ENCODE measurements around the gene LARGE2.

LARGE2 gene

GRCh38 chr11:45917623-45918330 lies 4.7 kb upstream of the LARGE2 start, which contains the start of gene PEX16:
TSS of gene PEX16 (minus strand) at chr11:45917877. CDS start at chr11:45917811, 66 bp downstream.
- peaks cover 39% of the 10 kb centered on the region for H3K4me1 Mint-ChIP-seq (ENCODE audit: low read depth)
- H3K27me3 Mint-ChIP-seq, result peaks cover 5% of the 10 kb centered on the region
- H3K36me3 Mint-ChIP-seq (ENCODE audit: low read depth), result peaks cover 6% of the 10 kb centered on the region
- H3K4me3 Mint-ChIP-seq, result peak within 1 kb of the TSS; percentile 97
- H3K27ac Mint-ChIP-seq, result peak within 1 kb of the TSS; percentile 94
- H3K9me3 Mint-ChIP-seq, result no peaks in the 10 kb centered on the region

GRCh38 chr11:45918331-45918941 lies 4.0 kb upstream of the LARGE2 start:
- H3K4me3 Mint-ChIP-seq, result peak overlapping the region; percentile 97
- H3K9me3 Mint-ChIP-seq, result no peaks in the 10 kb centered on the region
- peaks cover 8% of the 10 kb centered on the region for H3K27me3 Mint-ChIP-seq
- H3K4me1 Mint-ChIP-seq (ENCODE audit: low read depth), result peaks cover 42% of the 10 kb centered on the region
- peak overlapping the region; percentile 94 for H3K27ac Mint-ChIP-seq
- H3K36me3 Mint-ChIP-seq (ENCODE audit: low read depth), result peaks cover 6% of the 10 kb centered on the region

GRCh38 chr11:45918962-45919675 lies 3.3 kb upstream of the LARGE2 start:
- peaks cover 44% of the 10 kb centered on the region for H3K4me1 Mint-ChIP-seq (ENCODE audit: low read depth)
- H3K4me3 Mint-ChIP-seq, result peak overlapping the region; percentile 97
- H3K9me3 Mint-ChIP-seq, result no peaks in the 10 kb centered on the region
- H3K36me3 Mint-ChIP-seq (ENCODE audit: low read depth), result peaks cover 6% of the 10 kb centered on the region
- no peak overlapping the region for H3K27ac Mint-ChIP-seq
- peaks cover 10% of the 10 kb centered on the region for H3K27me3 Mint-ChIP-seq

- H3K4me1 Mint-ChIP-seq (ENCODE audit: low read depth), result peaks cover 48% of the 10 kb centered on the region
- no peak overlapping the region for H3K27ac Mint-ChIP-seq
- H3K36me3 Mint-ChIP-seq (ENCODE audit: low read depth), result peaks cover 6% of the 10 kb centered on the region
- peaks cover 13% of the 10 kb centered on the region for H3K27me3 Mint-ChIP-seq
- no peaks in the 10 kb centered on the region for H3K9me3 Mint-ChIP-seq
- peak overlapping the region; percentile 20 for H3K4me3 Mint-ChIP-seq
These were observed 2.5 kb upstream of the LARGE2 start for GRCh38 chr11:45919806-45920530.

- Mint-ChIP-seq H3K27me3 (peaks cover 13% of the 10 kb centered on the region), H3K4me1 (ENCODE audit: low read depth) (peaks cover 44% of the 10 kb centered on the region), H3K4me3 (no peak overlapping the region), H3K27ac (no peak overlapping the region), H3K36me3 (ENCODE audit: low read depth) (peaks cover 6% of the 10 kb centered on the region), H3K9me3 (no peaks in the 10 kb centered on the region)
These were observed 1.7 kb upstream of the LARGE2 start for GRCh38 chr11:45920531-45921477.

GRCh38 chr11:45921561-45922424 lies 663 bp upstream of the LARGE2 start:
- Mint-ChIP-seq H3K27ac (no peak overlapping the region), H3K4me1 (ENCODE audit: low read depth) (peaks cover 34% of the 10 kb centered on the region), H3K4me3 (peak overlapping the region; percentile 55), H3K36me3 (ENCODE audit: low read depth) (no peaks in the 10 kb centered on the region), H3K9me3 (no peaks in the 10 kb centered on the region), H3K27me3 (peaks cover 13% of the 10 kb centered on the region)

- Mint-ChIP-seq H3K27me3 (peaks cover 13% of the 10 kb centered on the region), H3K36me3 (ENCODE audit: low read depth) (no peaks in the 10 kb centered on the region), H3K9me3 (no peaks in the 10 kb centered on the region), H3K27ac (no peak overlapping the region), H3K4me3 (peak overlapping the region; percentile 66), H3K4me1 (ENCODE audit: low read depth) (peaks cover 17% of the 10 kb centered on the region)
These were observed 1.8 kb downstream of the LARGE2 start for GRCh38 chr11:45924036-45924915.

GRCh38 chr11:45924927-45925326 lies 2.5 kb downstream of the LARGE2 start:
- H3K27me3 Mint-ChIP-seq, result peaks cover 13% of the 10 kb centered on the region
- H3K27ac Mint-ChIP-seq, result no peak overlapping the region
- no peaks in the 10 kb centered on the region for H3K9me3 Mint-ChIP-seq
- H3K4me3 Mint-ChIP-seq, result no peak overlapping the region
- H3K4me1 Mint-ChIP-seq (ENCODE audit: low read depth), result peaks cover 15% of the 10 kb centered on the region
- H3K36me3 Mint-ChIP-seq (ENCODE audit: low read depth), result peaks cover under 1% of the 10 kb centered on the region

- peaks cover 19% of the 10 kb centered on the region for H3K4me1 Mint-ChIP-seq (ENCODE audit: low read depth)
- H3K4me3 Mint-ChIP-seq, result no peak overlapping the region
- peaks cover 13% of the 10 kb centered on the region for H3K27me3 Mint-ChIP-seq
- no peaks in the 10 kb centered on the region for H3K9me3 Mint-ChIP-seq
- peaks cover 6% of the 10 kb centered on the region for H3K36me3 Mint-ChIP-seq (ENCODE audit: low read depth)
- H3K27ac Mint-ChIP-seq, result no peak overlapping the region
These were observed 3.1 kb downstream of the LARGE2 start for GRCh38 chr11:45925550-45925949.

GRCh38 chr11:45926001-45926401 lies 3.5 kb downstream of the LARGE2 start:
- Mint-ChIP-seq H3K27me3 (peaks cover 13% of the 10 kb centered on the region), H3K4me1 (ENCODE audit: low read depth) (peaks cover 20% of the 10 kb centered on the region), H3K4me3 (no peak overlapping the region), H3K9me3 (no peaks in the 10 kb centered on the region), H3K36me3 (ENCODE audit: low read depth) (peaks cover 6% of the 10 kb centered on the region), H3K27ac (no peak overlapping the region)

- Mint-ChIP-seq H3K27me3 (peaks cover 8% of the 10 kb centered on the region), H3K27ac (no peak overlapping the region), H3K36me3 (ENCODE audit: low read depth) (peaks cover 6% of the 10 kb centered on the region), H3K4me3 (no peak overlapping the region), H3K9me3 (no peaks in the 10 kb centered on the region), H3K4me1 (ENCODE audit: low read depth) (peaks cover 24% of the 10 kb centered on the region)
These were observed 4.3 kb downstream of the LARGE2 start for GRCh38 chr11:45926536-45927331.

GRCh38 chr11:45927332-45927683 lies 4.9 kb downstream of the LARGE2 start:
- peaks cover 8% of the 10 kb centered on the region for H3K27me3 Mint-ChIP-seq
- no peak overlapping the region for H3K27ac Mint-ChIP-seq
- H3K4me1 Mint-ChIP-seq (ENCODE audit: low read depth), result peaks cover 24% of the 10 kb centered on the region
- H3K9me3 Mint-ChIP-seq, result no peaks in the 10 kb centered on the region
- peaks cover 7% of the 10 kb centered on the region for H3K36me3 Mint-ChIP-seq (ENCODE audit: low read depth)
- H3K4me3 Mint-ChIP-seq, result no peak overlapping the region

Measured in stimulated activated naive CD8-positive, alpha-beta T cell treated with anti-CD3 and anti-CD28 coated beads, Interleukin-15, Interleukin-2, amounts not matched to agents 100 ng/mL and 50 ng/mL, for 24 hours (primary cell).